ENCODE results near the gene COL5A1.

COL5A1 gene

GRCh38 chr9:134826336-134827285 lies 185.0 kb downstream of the COL5A1 start:
- intact Hi-C loops (cut with DNase I): no loop called here
- peak in 1 of 42 donors; percentile 4 for DNase-seq

DNA sequence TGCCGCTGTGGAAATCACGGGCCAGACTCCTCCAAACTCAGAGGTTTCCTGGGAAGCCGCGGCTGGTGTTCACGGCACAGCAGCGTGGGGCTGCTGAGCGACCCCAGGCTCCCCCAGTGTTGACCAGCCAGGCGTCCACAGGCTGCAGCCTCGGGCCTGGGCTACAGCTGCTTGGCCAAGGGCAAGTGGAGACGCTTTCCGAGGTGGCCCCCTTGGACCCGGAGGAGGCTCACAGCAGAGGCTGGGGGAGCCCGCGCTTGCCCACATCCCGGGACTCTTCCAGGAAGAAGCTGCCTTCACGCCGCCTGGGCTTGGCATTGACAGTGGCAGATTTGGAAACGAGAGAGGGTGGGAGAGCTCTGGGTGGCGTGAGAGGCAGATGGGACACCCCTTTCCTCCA lies 186.0 kb downstream of the COL5A1 start:
- intact Hi-C loops (cut with DNase I): no loop called here
- DNase-seq: no peak

GRCh38 chr9:134827993-134828392 lies 186.4 kb downstream of the COL5A1 start:
- no peak for DNase-seq
- intact Hi-C loops (cut with DNase I): no loop called here

DNA sequence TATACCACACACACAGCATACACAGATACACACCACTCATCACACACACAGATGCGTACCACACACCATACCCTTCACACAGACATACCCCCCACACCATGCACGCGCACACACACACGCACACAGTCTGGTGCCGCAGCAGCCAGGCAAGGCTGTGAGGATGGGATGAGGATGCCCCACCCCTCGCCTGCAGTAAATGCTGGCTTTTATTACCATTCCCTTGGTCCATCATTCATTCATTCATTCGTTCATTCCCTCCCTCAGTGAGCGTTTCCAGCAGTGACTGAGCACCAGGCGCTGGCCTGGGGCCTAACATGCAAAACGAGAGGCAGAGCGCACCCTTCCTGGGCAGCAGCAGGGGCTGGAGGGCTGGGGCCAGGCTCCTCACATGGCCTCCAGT lies 187.3 kb downstream of the COL5A1 start:
- DNase-seq: no peak
- intact Hi-C loops (cut with DNase I): no loop called here

- intact Hi-C loops (cut with DNase I): no loop called here
- no peak for DNase-seq
These were observed 187.8 kb downstream of the COL5A1 start for GRCh38 chr9:134829356-134829937.

GRCh38 chr9:134830126-134830525 lies 188.5 kb downstream of the COL5A1 start:
- intact Hi-C loops (cut with DNase I): no loop called here
- no peak for DNase-seq

GRCh38 chr9:134830926-134831720 lies 189.5 kb downstream of the COL5A1 start:
- intact Hi-C loops (cut with DNase I): no loop called here
- no peak for DNase-seq

DNA sequence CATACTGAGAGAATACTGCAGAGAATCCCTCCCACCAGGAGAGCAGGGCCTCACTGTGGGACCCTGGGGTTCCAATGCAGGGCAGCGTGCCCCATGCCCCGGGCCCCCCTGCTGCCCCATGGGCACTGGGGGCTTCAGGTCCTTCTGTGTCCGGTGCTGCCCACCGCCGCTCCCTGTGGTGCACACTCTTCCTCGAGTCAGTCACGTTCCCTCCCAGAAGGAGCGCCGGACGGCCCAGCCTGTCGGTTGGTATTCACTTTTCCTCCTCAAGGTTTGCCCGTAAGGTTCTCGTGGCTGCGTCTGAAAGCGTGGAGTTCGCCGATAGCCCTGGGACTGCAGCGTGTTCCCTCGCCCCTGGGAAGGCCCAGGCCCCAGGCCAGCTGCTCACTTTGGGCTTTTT lies 190.9 kb downstream of the COL5A1 start:
- intact Hi-C loops (cut with DNase I): no loop called here
- DNase-seq: no peak

GRCh38 chr9:134833294-134833880 lies 191.8 kb downstream of the COL5A1 start:
- DNase-seq: no peak
- intact Hi-C loops (cut with DNase I): no loop called here

DNA sequence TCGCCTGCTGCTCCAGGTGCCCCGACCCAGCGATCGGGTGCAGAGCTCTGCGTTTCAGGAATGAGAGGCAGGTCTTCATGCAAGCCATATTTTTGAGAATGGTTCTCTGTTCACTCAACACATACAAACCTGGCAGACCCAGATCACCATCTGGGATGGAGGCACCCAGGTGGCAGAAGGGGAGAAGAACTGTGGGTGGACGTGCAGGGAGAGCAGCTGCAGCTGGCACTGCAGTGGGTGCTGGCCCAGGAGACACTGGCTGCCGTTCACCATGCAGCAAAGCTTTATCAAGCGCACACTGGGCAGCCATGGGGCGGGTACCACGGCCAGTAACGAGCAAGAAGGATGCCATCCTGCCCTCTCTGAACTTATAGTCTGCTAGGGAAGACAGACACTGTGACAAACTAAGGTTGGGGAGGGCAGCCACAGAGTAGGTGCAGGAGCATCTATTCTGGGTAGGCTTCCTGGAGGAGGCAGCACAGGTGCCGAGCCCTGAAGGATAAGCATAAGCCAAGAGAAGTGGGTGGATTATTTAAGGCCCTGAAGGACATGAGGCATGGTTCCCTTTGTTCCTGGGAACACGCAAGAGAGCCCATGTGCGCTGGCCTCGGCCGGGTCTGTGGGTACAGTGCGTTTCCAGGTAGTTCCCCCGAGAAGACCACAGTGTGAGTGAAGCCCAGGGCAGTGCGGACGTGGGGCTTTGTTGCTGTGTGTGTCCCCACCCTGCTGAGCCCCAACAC lies 192.8 kb downstream of the COL5A1 start:
- intact Hi-C loops (cut with DNase I): no loop called here
- no peak for DNase-seq

GRCh38 chr9:134834957-134835419 lies 193.4 kb downstream of the COL5A1 start:
- intact Hi-C loops (cut with DNase I): no loop called here
- no peak for DNase-seq

- intact Hi-C loops (cut with DNase I): no loop called here
- no peak for DNase-seq
These were observed 193.8 kb downstream of the COL5A1 start for GRCh38 chr9:134835448-134835847.

GRCh38 chr9:134835987-134836386 lies 194.4 kb downstream of the COL5A1 start:
- no peak for DNase-seq
- intact Hi-C loops (cut with DNase I): no loop called here

DNA sequence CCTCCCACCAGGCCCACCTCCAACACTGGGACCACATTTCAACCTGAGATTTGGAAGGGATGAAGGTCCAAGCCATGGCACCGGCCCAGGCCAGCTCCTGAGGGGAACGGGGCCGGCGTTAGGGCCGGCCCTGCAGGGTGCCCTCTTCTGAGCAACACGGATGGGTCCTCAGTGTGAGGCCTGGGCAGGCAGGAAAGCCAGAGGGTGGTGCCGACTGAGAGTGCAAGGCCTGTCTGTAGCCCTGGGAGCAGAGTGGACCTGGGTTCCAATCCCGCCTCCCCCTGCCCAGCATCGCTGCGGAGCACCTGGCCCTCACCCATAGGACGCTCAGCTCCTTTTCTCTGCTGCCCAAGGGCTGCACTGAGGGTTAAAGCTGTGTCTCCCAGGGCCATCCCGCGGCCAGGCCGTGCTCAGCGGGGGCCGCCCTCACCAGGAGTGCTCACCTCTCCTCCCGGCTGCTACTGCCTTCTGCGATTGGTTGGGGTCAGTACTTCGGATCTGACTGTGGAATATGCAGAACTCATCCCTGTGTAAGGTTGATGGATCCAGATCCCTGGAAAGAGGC lies 194.9 kb downstream of the COL5A1 start:
- no peak for DNase-seq
- intact Hi-C loops (cut with DNase I): no loop called here

- intact Hi-C loops (cut with DNase I): no loop called here
- no peak for DNase-seq
These were observed 195.9 kb downstream of the COL5A1 start for GRCh38 chr9:134837529-134837928.

DNA sequence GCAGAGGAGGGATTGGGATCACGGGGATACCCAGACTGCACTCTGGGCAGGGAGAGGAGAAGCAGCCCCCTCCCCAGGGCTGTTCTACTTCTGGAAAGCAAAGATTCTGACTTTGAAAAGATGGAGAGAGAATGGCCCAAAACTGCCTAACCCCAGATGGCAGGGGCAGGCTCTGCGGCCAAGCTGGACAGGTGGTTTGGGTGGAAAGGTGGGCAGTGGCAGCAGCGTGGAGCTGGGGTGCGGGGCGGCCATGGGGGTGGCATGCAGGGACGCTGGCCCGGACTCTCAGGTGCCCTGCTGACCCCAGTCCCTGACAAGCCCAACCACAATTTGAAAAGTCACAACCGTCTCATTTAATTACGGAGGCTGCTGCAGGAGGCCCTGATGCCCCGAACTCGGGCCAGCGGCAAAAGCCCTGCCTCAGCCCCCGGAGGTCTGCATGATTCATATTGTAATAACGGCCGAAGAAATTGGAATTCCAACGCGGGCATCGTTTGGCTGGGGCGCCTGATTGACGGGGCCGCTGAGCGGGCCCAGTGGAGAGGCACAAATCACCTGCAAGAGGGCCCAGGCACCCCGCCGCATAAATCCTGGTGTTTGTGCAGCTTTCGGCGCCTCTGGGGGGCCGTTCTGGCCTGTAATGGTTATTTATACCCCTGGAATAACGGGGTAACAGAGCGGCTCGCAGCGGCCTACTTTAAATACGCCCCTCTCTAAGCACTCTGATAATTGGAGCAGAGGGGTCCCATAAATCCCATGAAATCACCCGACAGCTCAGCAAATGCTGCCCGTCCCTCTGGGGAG lies 197.2 kb downstream of the COL5A1 start:
- DNase-seq: no peak
- intact Hi-C loops (cut with DNase I): no loop called here

DNA sequence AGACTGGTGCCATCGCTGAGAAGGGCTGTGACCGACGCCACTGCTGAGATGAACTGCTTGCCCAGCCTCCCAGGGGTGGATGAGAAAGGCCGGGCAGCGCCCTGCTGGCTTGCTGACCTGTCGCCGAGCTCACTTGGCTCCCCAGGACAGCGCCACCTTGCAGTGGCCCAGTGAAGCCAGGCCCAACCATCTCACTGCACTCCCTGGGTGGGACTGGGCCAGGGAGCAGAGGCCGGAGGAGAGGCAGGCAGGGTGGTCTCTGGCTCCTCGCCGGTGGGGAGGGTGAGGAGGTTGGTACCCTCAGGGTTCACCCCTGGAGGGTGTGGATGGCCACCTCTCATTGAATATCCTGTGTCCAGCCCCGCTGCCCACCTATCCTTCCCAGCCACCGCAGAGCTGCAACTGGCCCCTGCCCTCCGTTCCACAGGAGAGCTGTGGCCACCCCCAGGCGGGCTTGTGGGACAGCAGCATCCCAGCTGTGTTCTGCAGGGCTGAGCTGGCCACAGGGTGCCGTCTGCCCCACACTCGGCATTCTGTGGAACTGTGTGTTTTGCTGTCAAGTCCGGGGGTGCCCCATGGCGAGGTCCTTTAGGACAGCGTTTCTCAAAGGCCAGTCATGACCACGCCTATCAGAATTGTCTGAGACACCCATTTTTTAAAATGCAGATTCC lies 198.0 kb downstream of the COL5A1 start:
- intact Hi-C loops (cut with DNase I): no loop called here
- no peak for DNase-seq
